Calu3 (cell line): Measurements from ENCODE around the gene PLEKHG3. TPM values are rescaled to one million over a fixed set of nuclear protein-coding genes. Genes with fewer than 3 reads are reported as not detected.

Experiments
- BruUV-seq: library from RNA; stranded (reverse); fragments of 400-500 nt; replicated peaks from 2 replicates; lab custom pipeline; 2021; lab: Mats Ljungman, UMichigan
- CTCF ChIA-PET: fragments of 300-600 bp; sonication (Branson Sonifier 250); formaldehyde crosslinking; loops from one replicate; lab custom pipeline; 2022; ENCODE audit warnings: antibody characterized with exemption; lab: Charles Lee
- DNase-seq: peaks from one replicate; pipeline ENCODE4 v3.0.0; 2022
- H3K27ac Mint-ChIP-seq: one replicate; pipeline ENCODE4 v1.8.0; 2022; ENCODE audit warnings: mixed read lengths; ENCODE audit not compliant: unreplicated experiment
- H3K27me3 Mint-ChIP-seq: one replicate; pipeline ENCODE4 v1.8.0; 2022; ENCODE audit warnings: mixed read lengths; ENCODE audit not compliant: unreplicated experiment
- H3K36me3 Mint-ChIP-seq: one replicate; pipeline ENCODE4 v1.8.0; 2022; ENCODE audit warnings: mild to moderate bottlenecking, moderate library complexity, mixed read lengths; ENCODE audit not compliant: insufficient read depth, unreplicated experiment
- H3K4me1 Mint-ChIP-seq: one replicate; pipeline ENCODE4 v1.8.0; 2022; ENCODE audit warnings: mild to moderate bottlenecking, low read depth, mixed read lengths; ENCODE audit not compliant: unreplicated experiment
- H3K4me3 Mint-ChIP-seq: one replicate; pipeline ENCODE4 v1.8.0; 2022; ENCODE audit warnings: mild to moderate bottlenecking, low read depth, moderate library complexity, mixed read lengths; ENCODE audit not compliant: unreplicated experiment
- H3K9me3 Mint-ChIP-seq: one replicate; pipeline ENCODE4 v1.8.0; 2022; ENCODE audit warnings: low read depth, mixed read lengths; ENCODE audit not compliant: unreplicated experiment
- intact Hi-C: fragments of 100-400 bp; cut with micrococcal nuclease; formaldehyde crosslinking; loops from one replicate; pipeline ENCODE4 v1.10.0; 2022; ENCODE audit not compliant: unreplicated experiment
- total RNA-seq: library from RNA; stranded (reverse); gene quantifications from 2 replicates; pipeline ENCODE4 v1.2.3, GENCODE V29; 2022
- TF ChIP-seq, protein P1 (sequence below): fragments of 200-600 bp; IDR thresholded peaks from one replicate; pipeline ENCODE4 v1.8.0; 2022; ENCODE audit warnings: antibody characterized with exemption; ENCODE audit not compliant: unreplicated experiment

PLEKHG3 gene
- total RNA-seq, 1 experiment from 2014 or later = 39.0 TPM

DNA sequence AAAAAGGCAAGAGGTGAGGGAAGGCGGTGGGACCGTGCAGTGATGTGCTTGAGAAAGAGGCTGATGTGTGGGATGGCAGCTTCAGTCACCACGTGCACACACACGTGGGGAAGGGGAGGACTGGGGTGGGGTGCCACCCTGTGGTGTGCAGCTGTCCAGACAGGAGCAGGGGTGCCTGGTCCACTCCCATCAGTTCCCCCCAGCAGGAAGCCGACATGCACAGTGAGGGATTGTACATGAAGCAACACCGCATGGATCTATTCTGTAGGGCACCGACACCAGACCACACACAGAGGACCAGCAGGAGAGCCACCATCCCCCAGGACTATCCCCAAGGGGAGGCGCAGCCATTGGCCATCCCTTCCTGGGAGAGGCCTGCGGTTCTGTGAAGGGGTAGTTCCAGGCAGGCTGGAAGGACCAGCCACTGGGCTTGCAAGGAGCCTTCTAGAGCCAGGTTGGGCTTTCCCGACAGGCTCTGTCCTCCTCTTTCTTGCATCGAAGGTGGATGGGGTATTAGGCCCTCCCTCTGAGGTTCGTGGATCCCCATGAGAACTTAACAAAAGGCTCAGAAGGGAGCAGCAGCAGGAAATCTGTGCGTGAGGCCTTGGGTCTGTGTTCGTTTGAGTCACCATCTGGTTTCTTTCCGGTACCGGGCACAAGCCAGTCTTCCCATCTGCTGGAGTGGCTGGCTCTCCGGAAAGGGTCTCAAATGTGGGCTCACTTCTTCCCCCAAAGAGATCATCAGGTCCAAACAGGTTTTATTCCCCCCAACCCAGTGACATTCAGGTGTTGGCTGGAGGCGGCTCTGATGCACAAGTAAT lies 59.8 kb downstream of the PLEKHG3 start:
- TF ChIP-seq, protein P1, sequence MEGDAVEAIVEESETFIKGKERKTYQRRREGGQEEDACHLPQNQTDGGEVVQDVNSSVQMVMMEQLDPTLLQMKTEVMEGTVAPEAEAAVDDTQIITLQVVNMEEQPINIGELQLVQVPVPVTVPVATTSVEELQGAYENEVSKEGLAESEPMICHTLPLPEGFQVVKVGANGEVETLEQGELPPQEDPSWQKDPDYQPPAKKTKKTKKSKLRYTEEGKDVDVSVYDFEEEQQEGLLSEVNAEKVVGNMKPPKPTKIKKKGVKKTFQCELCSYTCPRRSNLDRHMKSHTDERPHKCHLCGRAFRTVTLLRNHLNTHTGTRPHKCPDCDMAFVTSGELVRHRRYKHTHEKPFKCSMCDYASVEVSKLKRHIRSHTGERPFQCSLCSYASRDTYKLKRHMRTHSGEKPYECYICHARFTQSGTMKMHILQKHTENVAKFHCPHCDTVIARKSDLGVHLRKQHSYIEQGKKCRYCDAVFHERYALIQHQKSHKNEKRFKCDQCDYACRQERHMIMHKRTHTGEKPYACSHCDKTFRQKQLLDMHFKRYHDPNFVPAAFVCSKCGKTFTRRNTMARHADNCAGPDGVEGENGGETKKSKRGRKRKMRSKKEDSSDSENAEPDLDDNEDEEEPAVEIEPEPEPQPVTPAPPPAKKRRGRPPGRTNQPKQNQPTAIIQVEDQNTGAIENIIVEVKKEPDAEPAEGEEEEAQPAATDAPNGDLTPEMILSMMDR = no peak
- H3K4me3 Mint-ChIP-seq = peak overlapping the region; percentile 32
- CTCF ChIA-PET = interaction anchor here (0.6 to 1.1 kb wide), 10 partner anchors 56 to 256 kb away, joined by 3 to 6 read pairs (median 4); partner anchors contain the start of gene PLEKHG3
- peak; percentile 23 for DNase-seq
- H3K27ac Mint-ChIP-seq = no peak overlapping the region
- peaks cover 36% of the 10 kb centered on the region for H3K4me1 Mint-ChIP-seq
- intact Hi-C loops = loop anchor here (5.0 kb wide), 4 partner anchors 37 to 222 kb away; partner anchors contain the start of gene HSPA2
- peaks cover 5% of the 10 kb centered on the region for H3K36me3 Mint-ChIP-seq
- H3K9me3 Mint-ChIP-seq = no peaks in the 10 kb centered on the region
- no TSS peak for BruUV-seq
- peaks cover 27% of the 10 kb centered on the region for H3K27me3 Mint-ChIP-seq

DNA sequence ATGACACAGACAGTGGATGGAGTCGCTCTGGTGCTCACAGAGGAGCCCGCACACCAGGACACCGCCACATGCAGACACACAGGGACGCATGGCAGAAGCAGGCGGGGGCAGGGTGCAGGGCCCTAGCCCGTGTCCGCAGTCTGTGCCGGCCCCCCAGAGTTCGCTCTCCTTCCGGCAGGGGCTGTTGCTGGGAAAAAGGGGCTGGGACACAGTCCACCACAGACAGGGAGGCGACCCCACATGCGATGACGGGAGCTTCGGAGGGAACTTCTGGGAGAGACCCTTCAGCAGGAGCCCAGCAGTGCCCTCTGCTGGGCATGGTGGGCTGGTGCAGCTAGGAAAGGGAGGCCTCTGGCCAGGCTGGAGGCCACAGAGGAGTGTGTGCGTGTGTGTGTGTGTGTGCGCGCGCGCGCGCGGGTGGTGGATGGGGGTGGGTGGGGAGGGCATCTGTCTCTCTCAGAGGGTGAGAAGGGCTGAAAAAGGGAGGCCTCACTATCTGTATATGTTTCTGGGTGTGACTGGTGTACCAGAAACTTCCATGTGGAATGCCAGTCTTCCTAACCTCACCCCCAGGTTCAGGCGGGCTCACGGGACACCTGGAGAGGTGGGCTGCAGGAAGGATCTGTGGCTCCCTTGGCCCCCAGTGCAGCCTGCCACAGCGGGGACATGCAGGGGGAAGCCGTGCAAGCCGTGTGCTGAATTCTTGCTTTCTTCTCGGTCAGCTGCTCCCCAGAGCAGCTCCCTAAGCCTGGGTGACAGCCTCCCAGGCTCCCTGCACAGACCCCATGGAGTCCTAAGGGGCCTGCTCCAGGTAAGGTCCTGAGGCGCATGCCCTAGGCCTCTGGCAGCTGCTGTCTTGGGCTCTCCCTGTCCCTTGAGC lies 60.7 kb downstream of the PLEKHG3 start:
- intact Hi-C loops = loop anchor here (5.0 kb wide), 4 partner anchors 38 to 223 kb away; partner anchors contain the start of gene HSPA2
- BruUV-seq = no TSS peak
- H3K9me3 Mint-ChIP-seq = no peaks in the 10 kb centered on the region
- H3K4me3 Mint-ChIP-seq = peak overlapping the region; percentile 32
- H3K36me3 Mint-ChIP-seq = peaks cover under 1% of the 10 kb centered on the region
- H3K4me1 Mint-ChIP-seq = peaks cover 27% of the 10 kb centered on the region
- peak; percentile 75 for DNase-seq
- CTCF ChIA-PET = interaction anchor here (0.6 to 1.1 kb wide), 13 partner anchors 24 to 255 kb away, joined by 3 to 6 read pairs (median 4); partner anchors contain the start of gene PLEKHG3
- TF ChIP-seq, protein P1 = peak; percentile 86
- H3K27me3 Mint-ChIP-seq = peaks cover 27% of the 10 kb centered on the region
- no peak overlapping the region for H3K27ac Mint-ChIP-seq

DNA sequence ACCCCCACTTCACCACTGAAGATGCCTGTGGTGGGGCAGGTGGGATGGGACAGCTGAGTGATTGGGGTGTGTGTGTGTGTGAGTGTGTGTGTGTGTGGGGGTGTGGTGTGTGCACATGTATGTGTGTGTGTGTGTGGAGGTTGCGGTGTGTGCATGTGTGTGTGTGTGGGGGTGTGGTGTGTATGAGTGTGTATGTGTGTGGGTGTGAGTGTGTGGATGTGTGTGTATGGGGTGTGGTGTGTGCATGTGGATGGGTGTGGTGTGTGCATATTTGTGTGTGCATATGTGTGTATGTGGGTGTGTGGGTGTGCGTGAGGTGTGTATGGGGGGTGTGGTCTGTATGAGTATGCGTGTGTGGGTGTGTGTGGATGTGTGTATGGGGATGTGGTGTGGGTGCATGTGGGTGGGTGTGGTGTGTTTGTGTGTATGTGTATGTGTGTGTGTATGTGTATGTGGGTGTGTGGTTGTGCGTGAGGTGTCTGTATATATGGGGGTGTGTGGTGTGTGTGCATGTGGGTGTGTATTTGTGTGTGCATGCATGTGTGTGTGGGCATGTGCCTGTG lies 61.6 kb downstream of the PLEKHG3 start:
- no peaks in the 10 kb centered on the region for H3K9me3 Mint-ChIP-seq
- intact Hi-C loops = no loop called here
- no peak for DNase-seq
- TF ChIP-seq, protein P1 = no peak
- CTCF ChIA-PET = interaction anchor here (0.6 to 1.0 kb wide), 2 partner anchors 46 to 126 kb away, joined by 3 read pairs; no protein-coding TSS in a partner anchor
- H3K4me1 Mint-ChIP-seq = peaks cover 17% of the 10 kb centered on the region
- peaks cover 27% of the 10 kb centered on the region for H3K27me3 Mint-ChIP-seq
- H3K36me3 Mint-ChIP-seq = no peaks in the 10 kb centered on the region
- H3K27ac Mint-ChIP-seq = no peak overlapping the region
- no peak overlapping the region for H3K4me3 Mint-ChIP-seq
- BruUV-seq = no TSS peak
